HG02970 (cell line): ENCODE data around the gene RWDD3.

Source experiments
- ATAC-seq: cut with Tn5 transposase; IDR thresholded peaks from one replicate; pipeline ENCODE4 v1.9.1; 2021; ENCODE audit warnings: mild to moderate bottlenecking, moderate library complexity, moderate number of reproducible peaks; ENCODE audit not compliant: unreplicated experiment, low FRiP score

Gene RWDD3

DNA sequence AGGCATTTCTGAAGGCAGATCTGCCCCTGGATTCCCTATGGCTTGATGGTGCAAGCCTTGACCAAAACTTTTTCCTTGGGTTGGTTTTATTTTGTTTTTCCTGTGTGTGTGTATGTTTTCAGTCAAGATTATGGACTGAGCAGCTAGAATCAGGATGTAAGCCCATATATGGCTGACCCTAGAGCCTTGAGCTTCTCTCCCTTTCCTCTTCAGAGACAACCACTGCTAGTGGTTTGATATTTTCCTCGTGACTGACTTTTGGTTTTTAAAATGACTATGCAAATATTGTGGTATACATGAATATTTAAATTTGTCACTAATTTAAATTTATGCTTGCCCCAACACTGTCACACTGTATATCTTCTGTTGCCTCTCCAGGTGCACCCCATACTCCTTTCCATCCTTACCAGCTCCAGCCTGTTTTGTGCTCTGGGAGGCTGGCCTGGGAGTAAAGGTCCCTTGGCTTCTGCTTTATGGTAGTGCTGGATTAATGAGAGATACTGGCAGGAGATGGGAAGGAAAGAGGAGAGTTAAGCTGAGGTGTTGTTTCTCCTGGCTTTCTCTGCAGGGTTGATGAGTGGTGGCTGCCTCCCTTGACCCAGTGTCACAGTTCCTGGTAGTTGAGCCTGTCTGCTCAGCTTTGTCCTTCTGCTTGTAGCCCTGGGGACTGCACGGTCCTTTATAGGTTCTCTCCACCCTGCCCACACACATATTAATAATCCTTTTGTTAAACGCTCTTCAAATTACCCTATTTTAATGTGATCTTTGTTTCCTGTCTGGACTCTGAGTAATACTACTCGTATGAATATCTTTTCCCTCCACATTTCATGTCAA is 44.4 kb downstream of the RWDD3 start:
- no peak for ATAC-seq

GRCh38 chr1:95281781-95282517 is 47.9 kb downstream of the RWDD3 start:
- no peak for ATAC-seq

- ATAC-seq = no peak
Observed at GRCh38 chr1:95282518-95282895, 48.5 kb downstream of the RWDD3 start.

- no peak for ATAC-seq
Observed at GRCh38 chr1:95284420-95284819, 50.4 kb downstream of the RWDD3 start.

- no peak for ATAC-seq
Observed at GRCh38 chr1:95286479-95286878, 52.5 kb downstream of the RWDD3 start.

DNA sequence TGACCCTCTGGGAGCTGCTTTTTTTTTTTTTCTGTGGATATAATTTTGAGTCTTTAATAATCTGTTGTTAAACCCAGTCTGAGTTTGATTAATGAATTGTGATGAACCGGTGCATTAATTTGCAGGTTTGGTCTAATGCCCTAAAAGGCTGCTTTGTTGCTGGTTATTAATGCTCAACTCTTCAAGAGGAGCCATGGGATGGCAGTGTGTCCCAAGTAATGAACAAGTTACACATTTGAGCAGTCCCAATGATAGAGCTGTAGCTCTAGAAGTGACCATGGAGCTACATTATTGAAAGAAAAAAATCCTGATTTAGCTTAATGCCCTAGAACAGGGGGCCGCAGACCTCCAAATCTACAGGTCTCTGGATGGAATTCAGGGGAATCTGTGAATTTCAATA is 53.1 kb downstream of the RWDD3 start:
- ATAC-seq = no peak

GRCh38 chr1:95287825-95288224 is 53.8 kb downstream of the RWDD3 start:
- ATAC-seq = no peak
